GM18519 (cell line): ENCODE data around the gene GPX4.

Source experiments
- ATAC-seq: cut with Tn5 transposase; IDR thresholded peaks from one replicate; pipeline ENCODE4 v1.9.1; 2021; ENCODE audit warnings: mild to moderate bottlenecking, moderate library complexity; ENCODE audit not compliant: unreplicated experiment, low FRiP score

The GPX4 gene

GRCh38 chr19:1146412-1146699, 42.6 kb downstream of the GPX4 start:
- no peak for ATAC-seq

GRCh38 chr19:1146858-1147780, 43.3 kb downstream of the GPX4 start:
- ATAC-seq, result no peak

- ATAC-seq, result no peak
These were observed 44.2 kb downstream of the GPX4 start for GRCh38 chr19:1147934-1148549.

- ATAC-seq, result no peak
These were observed 45.7 kb downstream of the GPX4 start for GRCh38 chr19:1149259-1150045.

- no peak for ATAC-seq
These were observed 46.7 kb downstream of the GPX4 start for GRCh38 chr19:1150333-1151036.

- no peak for ATAC-seq
These were observed 47.4 kb downstream of the GPX4 start for GRCh38 chr19:1151037-1151724.

GRCh38 chr19:1151917-1152587, 48.3 kb downstream of the GPX4 start:
- no peak for ATAC-seq

- no peak for ATAC-seq
These were observed 50.3 kb downstream of the GPX4 start for GRCh38 chr19:1153891-1154730.

GRCh38 chr19:1154731-1155351, 51.0 kb downstream of the GPX4 start:
- ATAC-seq, result no peak

- no peak for ATAC-seq
These were observed 51.8 kb downstream of the GPX4 start for GRCh38 chr19:1155352-1156304.
